Activated CD4-positive, alpha-beta T cell treated with anti-CD3 and anti-CD28 coated beads for 48 hours (primary cell): ENCODE data around the gene CPNE6.
A peak's percentile ranks its signal among the peaks of the same experiment; 100 is the strongest.

Experiments
- DNase-seq: peaks from one replicate; pipeline ENCODE4 v3.0.0-alpha.2; 2020

CPNE6 gene

GRCh38 chr14:24108336-24108874 lies 37.0 kb downstream of the CPNE6 start:
- no peak for DNase-seq

- DNase-seq, result no peak
Observed at GRCh38 chr14:24110060-24110459, 38.7 kb downstream of the CPNE6 start.

GRCh38 chr14:24110523-24110922 lies 39.2 kb downstream of the CPNE6 start:
- DNase-seq, result no peak

- DNase-seq, result no peak
Observed at GRCh38 chr14:24113379-24113800, 42.0 kb downstream of the CPNE6 start.

GRCh38 chr14:24113801-24114531 lies 42.6 kb downstream of the CPNE6 start:
- peak; percentile 89 for DNase-seq

GRCh38 chr14:24114532-24115421 lies 43.4 kb downstream of the CPNE6 start, which contains the start of the genes DCAF11 and NRL:
TSS of gene DCAF11 (plus strand) at chr14:24114777. CDS start at chr14:24115595, 818 bp downstream.
TSS of gene NRL (minus strand) at chr14:24114949. CDS start at chr14:24082848, 32,101 bp downstream.
- DNase-seq, result peak; percentile 99

- no peak for DNase-seq
Observed at GRCh38 chr14:24115422-24116127, 44.2 kb downstream of the CPNE6 start.

GRCh38 chr14:24116128-24116814 lies 44.9 kb downstream of the CPNE6 start:
- DNase-seq, result no peak

- no peak for DNase-seq
Observed at GRCh38 chr14:24117179-24117578, 45.8 kb downstream of the CPNE6 start.

- no peak for DNase-seq
Observed at GRCh38 chr14:24119691-24120090, 48.3 kb downstream of the CPNE6 start.

GRCh38 chr14:24121210-24121609 lies 49.8 kb downstream of the CPNE6 start:
- no peak for DNase-seq

GRCh38 chr14:24122416-24122815 lies 51.1 kb downstream of the CPNE6 start:
- DNase-seq, result no peak

- no peak for DNase-seq
Observed at GRCh38 chr14:24122898-24123297, 51.5 kb downstream of the CPNE6 start.

GRCh38 chr14:24123424-24124417 lies 52.4 kb downstream of the CPNE6 start:
- no peak for DNase-seq

- no peak for DNase-seq
Observed at GRCh38 chr14:24126939-24127338, 55.6 kb downstream of the CPNE6 start.

GRCh38 chr14:24127673-24128072 lies 56.3 kb downstream of the CPNE6 start:
- no peak for DNase-seq
